IMR-90 (cell line): Measurements from ENCODE around the gene ST6GALNAC2. TPM values are rescaled to one million over a fixed set of nuclear protein-coding genes. Genes with fewer than 3 reads are reported as not detected.

Source experiments
- ATAC-seq: fragments of 200-7000 bp; cut with Tn5 transposase; 2 replicates; pipeline ENCODE4 v1.9.1; 2020; ENCODE audit warnings: low read depth, mild to moderate bottlenecking, moderate library complexity
- BruUV-seq: library from RNA; stranded (reverse); fragments of 400-500 nt; replicated peaks from 2 replicates; lab custom pipeline; 2021; lab: Mats Ljungman, UMichigan
- CTCF ChIA-PET: fragments of 300-600 bp; formaldehyde crosslinking; extraction: SDS; loops from one replicate; lab custom pipeline; 2021; ENCODE audit warnings: antibody characterized with exemption; lab: Yijun Ruan, JAX
- POLR2A ChIA-PET: fragments of 300-600 bp; sonication (Branson Sonifier 250); formaldehyde crosslinking; loops from one replicate; lab custom pipeline; 2022; ENCODE audit warnings: antibody characterized with exemption; ENCODE audit not compliant: unreplicated experiment; lab: Charles Lee
- DNase-seq: peaks from one replicate; pipeline ENCODE4 v3.0.0; 2013
- H2AFZ ChIP-seq: replicated peaks from 2 replicates; pipeline ENCODE3; 2013; ENCODE audit warnings: low read length, mild to moderate bottlenecking; ENCODE audit not compliant: poor library complexity
- H2AK5ac ChIP-seq: 2 replicates; pipeline ENCODE4 v1.6.1; 2013; ENCODE audit warnings: low read depth, low read length, inconsistent platforms
- H2AK9ac ChIP-seq: replicated peaks from 2 replicates; pipeline ENCODE3; 2013; ENCODE audit warnings: mild to moderate bottlenecking, low read depth, low read length, moderate library complexity; ENCODE audit not compliant: poor library complexity
- H2BK120ac ChIP-seq: 2 replicates; pipeline ENCODE4 v1.6.1; 2013; ENCODE audit warnings: low read depth, low read length, inconsistent platforms
- H2BK15ac ChIP-seq: 3 replicates; pipeline ENCODE4 v1.6.1; 2013; ENCODE audit warnings: low read depth, low read length, inconsistent platforms
- H2BK20ac ChIP-seq: 2 replicates; pipeline ENCODE4 v1.6.1; 2013; ENCODE audit warnings: low read depth, mild to moderate bottlenecking, inconsistent platforms, low read length, moderate library complexity
- H2BK5ac ChIP-seq: 2 replicates; pipeline ENCODE4 v1.6.1; 2013; ENCODE audit warnings: mild to moderate bottlenecking, low read depth, low read length, inconsistent platforms; ENCODE audit not compliant: poor library complexity, severe bottlenecking
- H3K14ac ChIP-seq: replicated peaks from 2 replicates; pipeline ENCODE4 v1.6.1; 2013; ENCODE audit warnings: low read depth, low read length, inconsistent platforms
- H3K18ac ChIP-seq: 2 replicates; pipeline ENCODE4 v1.6.1; 2013; ENCODE audit warnings: low read depth, low read length, control low read depth
- H3K23ac ChIP-seq: 2 replicates; pipeline ENCODE4 v1.6.1; 2013; ENCODE audit warnings: low read depth, low read length, inconsistent platforms
- H3K27ac ChIP-seq: 2 replicates; pipeline ENCODE4 v1.5.1; 2013; ENCODE audit warnings: mild to moderate bottlenecking, control low read depth, low read length; ENCODE audit not compliant: insufficient read depth
- H3K27me3 ChIP-seq: 2 replicates; pipeline ENCODE4 v1.6.1; 2013; ENCODE audit warnings: low read length; ENCODE audit not compliant: control insufficient read depth, insufficient read depth
- H3K36me3 ChIP-seq: 2 replicates; pipeline ENCODE4 v1.6.1; 2013; ENCODE audit warnings: low read length, mixed read lengths; ENCODE audit not compliant: control insufficient read depth, insufficient read depth
- H3K4ac ChIP-seq: 2 replicates; pipeline ENCODE4 v1.6.1; 2013; ENCODE audit warnings: low read depth, low read length, inconsistent platforms
- H3K4me1 ChIP-seq: 2 replicates; pipeline ENCODE4 v1.6.1; 2013; ENCODE audit warnings: low read length, mixed read lengths; ENCODE audit not compliant: control insufficient read depth, insufficient read depth
- H3K4me2 ChIP-seq: 2 replicates; pipeline ENCODE4 v1.6.1; 2013; ENCODE audit warnings: low read depth, mild to moderate bottlenecking, control low read depth, low read length, moderate library complexity
- H3K4me3 ChIP-seq: 2 replicates; pipeline ENCODE4 v1.5.1; 2013; ENCODE audit warnings: low read depth, mild to moderate bottlenecking, control low read depth, low read length, moderate library complexity; ENCODE audit not compliant: insufficient read depth
- H3K56ac ChIP-seq: 2 replicates; pipeline ENCODE4 v1.6.1; 2013; ENCODE audit warnings: low read length, inconsistent platforms; ENCODE audit not compliant: insufficient read depth; ENCODE audit errors: extremely low read depth
- H3K79me1 ChIP-seq, 2 experiments: 2 replicates each; pipeline ENCODE4 v1.6.1; 2013; ENCODE audit warnings: low read length in 2 of 2, inconsistent platforms in 1 of 2, low read depth in 1 of 2
- H3K9ac ChIP-seq: 2 replicates; pipeline ENCODE4 v1.6.1; 2013; ENCODE audit warnings: low read depth, low read length, control low read depth
- H3K9me1 ChIP-seq: 2 replicates; pipeline ENCODE4 v1.6.1; 2013; ENCODE audit warnings: low read length, inconsistent platforms; ENCODE audit not compliant: insufficient read depth
- H3K9me3 ChIP-seq: 2 replicates; pipeline ENCODE4 v1.6.1; 2013; ENCODE audit warnings: low read length; ENCODE audit not compliant: control insufficient read depth, insufficient read depth
- H4K20me1 ChIP-seq: 2 replicates; pipeline ENCODE4 v1.6.1; 2013; ENCODE audit warnings: low read length, inconsistent platforms; ENCODE audit not compliant: insufficient read depth
- H4K5ac ChIP-seq: 2 replicates; pipeline ENCODE4 v1.6.1; 2013; ENCODE audit warnings: mild to moderate bottlenecking, low read depth, low read length, control low read depth
- H4K8ac ChIP-seq, 2 experiments: 2 replicates each; pipeline ENCODE4 v1.6.1; 2013; ENCODE audit warnings: low read depth in 2 of 2, low read length in 2 of 2, control low read depth in 1 of 2, inconsistent platforms in 1 of 2
- H4K91ac ChIP-seq: 2 replicates; pipeline ENCODE4 v1.6.1; 2013; ENCODE audit warnings: low read depth, low read length, inconsistent platforms; ENCODE audit not compliant: insufficient read depth
- BHLHE40 ChIP-seq: fragments of 150-350 bp; IDR thresholded peaks from 2 replicates; pipeline ENCODE4 v1.6.1; 2016; ENCODE audit warnings: mild to moderate bottlenecking, low read depth, low read length
- CEBPB ChIP-seq: IDR thresholded peaks from 2 replicates; pipeline ENCODE4 v1.6.1; 2012; ENCODE audit warnings: low read depth, low read length, improper control_type of control experiment
- CHD1 ChIP-seq: IDR thresholded peaks from 2 replicates; pipeline ENCODE4 v1.6.1; 2012; ENCODE audit warnings: low read depth, low read length, improper control_type of control experiment
- FOS ChIP-seq: fragments of 150-350 bp; IDR thresholded peaks from 2 replicates; pipeline ENCODE4 v1.6.1; 2016; ENCODE audit warnings: low read depth, low read length
- MAFK ChIP-seq: IDR thresholded peaks from 2 replicates; pipeline ENCODE4 v1.6.1; 2012; ENCODE audit warnings: low read depth, low read length, improper control_type of control experiment
- MAZ ChIP-seq: IDR thresholded peaks from 2 replicates; pipeline ENCODE4 v1.6.1; 2012; ENCODE audit warnings: low read depth, mild to moderate bottlenecking, low read length, improper control_type of control experiment, moderate library complexity, borderline replicate concordance
- MXI1 ChIP-seq: IDR thresholded peaks from 2 replicates; pipeline ENCODE4 v1.6.1; 2012; ENCODE audit warnings: low read depth, mild to moderate bottlenecking, low read length, moderate library complexity, borderline replicate concordance
- NFE2L2 ChIP-seq: fragments of 150-350 bp; IDR thresholded peaks from 2 replicates; pipeline ENCODE4 v1.6.1; 2016; ENCODE audit warnings: low read depth, mild to moderate bottlenecking, low read length
- POLR2A ChIP-seq: IDR thresholded peaks from 2 replicates; pipeline ENCODE4 v1.6.1; 2012; ENCODE audit warnings: mild to moderate bottlenecking, low read depth, low read length
- RAD21 ChIP-seq: IDR thresholded peaks from 2 replicates; pipeline ENCODE4 v1.6.1; 2012; ENCODE audit warnings: low read length, improper control_type of control experiment
- RCOR1 ChIP-seq: IDR thresholded peaks from 2 replicates; pipeline ENCODE4 v1.6.1; 2012; ENCODE audit warnings: mild to moderate bottlenecking, low read length, improper control_type of control experiment; ENCODE audit not compliant: insufficient replicate concordance
- RFX5 ChIP-seq: IDR thresholded peaks from 2 replicates; pipeline ENCODE4 v1.8.0; 2012; ENCODE audit warnings: low read depth, mild to moderate bottlenecking, low read length, moderate library complexity
- SMC3 ChIP-seq: fragments of 150-350 bp; IDR thresholded peaks from 2 replicates; pipeline ENCODE4 v1.6.1; 2016; ENCODE audit warnings: low read depth, mild to moderate bottlenecking, antibody characterized with exemption, low read length, moderate library complexity
- USF2 ChIP-seq: fragments of 150-350 bp; IDR thresholded peaks from 2 replicates; pipeline ENCODE4 v1.6.1; 2017; ENCODE audit warnings: mild to moderate bottlenecking, antibody characterized with exemption, low read length, low read depth
- WGBS, 2 experiments: methylation state at CpG; one replicate each; pipeline versions ENCODE4 v1.1.5 to v1.1.7; 2013; ENCODE audit warnings: missing lambda C conversion rate in 2 of 2; ENCODE audit not compliant: insufficient read length in 1 of 2; ENCODE audit errors: extremely low coverage in 2 of 2; 5-methylcytosine and 5-hydroxymethylcytosine counted together
- dilution Hi-C: fragments of 300-500 bp; cut with HindIII; formaldehyde crosslinking; loops from one replicate; pipeline ENCODE4 v1.14.3; 2018; ENCODE audit warnings: low sequenced_read_pairs; ENCODE audit not compliant: unreplicated experiment
- in situ Hi-C: fragments of 300-500 bp; cut with MboI; formaldehyde crosslinking; loops from 3 replicates; pipeline ENCODE4 v1.14.3; 2019; ENCODE audit warnings: low sequenced_read_pairs, inconsistent platforms, mixed read lengths
- intact Hi-C: fragments of 100-400 bp; cut with micrococcal nuclease; formaldehyde crosslinking; loops from 2 replicates; pipeline ENCODE4 v1.10.0; 2022
- polyA plus RNA-seq, 3 experiments: library from polyadenylated mRNA; depleted of rRNA; stranded (reverse); fragments of >200 nt; gene quantifications; 2 replicates each; pipeline ENCODE4 v1.2.3, GENCODE V29; 2012; ENCODE audit warnings: low replicate concordance in 1 of 3
- total RNA-seq: library from RNA; depleted of rRNA; stranded (reverse); fragments of >200 nt; gene quantifications from 2 replicates; pipeline ENCODE4 v1.2.3, GENCODE V29; 2012
- TF ChIP-seq, protein P1 (sequence below): fragments of 150-350 bp; IDR thresholded peaks from 2 replicates; pipeline ENCODE4 v1.6.1; 2016; ENCODE audit warnings: low read depth, mild to moderate bottlenecking, low read length, moderate library complexity, borderline replicate concordance
- TF ChIP-seq, protein P2 (sequence below): conservative IDR thresholded peaks from 2 replicates; pipeline ENCODE4 v1.5.1; 2012; ENCODE audit warnings: mild to moderate bottlenecking, low read depth, low read length, improper control_type of control experiment

The ST6GALNAC2 gene
- total and polyA plus RNA-seq, 2 of the 4 experiments (the other 2 are of a cell fraction), result 0.10 TPM; not detected in 1

- POLR2A ChIA-PET, result interaction anchor here (0.6 kb wide), 2 partner anchors 20 to 117 kb away, joined by 3 read pairs; no protein-coding TSS in a partner anchor
- Histone ChIP-seq H3K36me3 (peaks cover 22% of the 10 kb centered on the region), H3K9ac (no peak overlapping the region), H4K5ac (no peak overlapping the region), H2BK15ac (no peak overlapping the region), H3K14ac (no peak overlapping the region), H2AK5ac (no peak overlapping the region), H2AFZ (no peak overlapping the region), H2AK9ac (no peak overlapping the region), H2BK120ac (no peak overlapping the region), H4K20me1 (peaks cover 53% of the 10 kb centered on the region), H2BK20ac (no peak overlapping the region), H3K9me1 (peaks cover 8% of the 10 kb centered on the region), H3K79me1 (peaks cover 7 to 25% of the 10 kb centered on the region in 2 experiments), H3K4me3 (no peak overlapping the region), H2BK5ac (no peak overlapping the region), H3K4ac (no peak overlapping the region), H3K9me3 (peaks cover 6% of the 10 kb centered on the region), H3K4me2 (no peak overlapping the region), H3K4me1 (peaks cover 1% of the 10 kb centered on the region), H3K18ac (no peak overlapping the region), H3K23ac (no peak overlapping the region), H3K27me3 (no peaks in the 10 kb centered on the region), H3K27ac (no peak overlapping the region), H4K8ac (no peak overlapping the region), H4K91ac (no peak overlapping the region), H3K56ac (no peak overlapping the region)
- ATAC-seq, result no peak
- BruUV-seq, result no TSS peak
- in situ Hi-C loops (no loop called here), dilution Hi-C loops (no loop called here), intact Hi-C loops (no loop called here)
- no peak for DNase-seq
- no CpG with 5 or more reads among the region's 5 CpGs for WGBS, 2 experiments
- TF ChIP-seq RFX5 (no peak), MAZ (no peak), CHD1 (no peak), CEBPB (no peak), RAD21 (no peak), BHLHE40 (no peak), MXI1 (no peak), NFE2L2 (no peak), RCOR1 (no peak), POLR2A (no peak), USF2 (no peak), FOS (no peak), MAFK (no peak), SMC3 (no peak)
- TF ChIP-seq, protein P1, sequence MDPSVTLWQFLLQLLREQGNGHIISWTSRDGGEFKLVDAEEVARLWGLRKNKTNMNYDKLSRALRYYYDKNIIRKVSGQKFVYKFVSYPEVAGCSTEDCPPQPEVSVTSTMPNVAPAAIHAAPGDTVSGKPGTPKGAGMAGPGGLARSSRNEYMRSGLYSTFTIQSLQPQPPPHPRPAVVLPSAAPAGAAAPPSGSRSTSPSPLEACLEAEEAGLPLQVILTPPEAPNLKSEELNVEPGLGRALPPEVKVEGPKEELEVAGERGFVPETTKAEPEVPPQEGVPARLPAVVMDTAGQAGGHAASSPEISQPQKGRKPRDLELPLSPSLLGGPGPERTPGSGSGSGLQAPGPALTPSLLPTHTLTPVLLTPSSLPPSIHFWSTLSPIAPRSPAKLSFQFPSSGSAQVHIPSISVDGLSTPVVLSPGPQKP, result no peak
- TF ChIP-seq, protein P2, sequence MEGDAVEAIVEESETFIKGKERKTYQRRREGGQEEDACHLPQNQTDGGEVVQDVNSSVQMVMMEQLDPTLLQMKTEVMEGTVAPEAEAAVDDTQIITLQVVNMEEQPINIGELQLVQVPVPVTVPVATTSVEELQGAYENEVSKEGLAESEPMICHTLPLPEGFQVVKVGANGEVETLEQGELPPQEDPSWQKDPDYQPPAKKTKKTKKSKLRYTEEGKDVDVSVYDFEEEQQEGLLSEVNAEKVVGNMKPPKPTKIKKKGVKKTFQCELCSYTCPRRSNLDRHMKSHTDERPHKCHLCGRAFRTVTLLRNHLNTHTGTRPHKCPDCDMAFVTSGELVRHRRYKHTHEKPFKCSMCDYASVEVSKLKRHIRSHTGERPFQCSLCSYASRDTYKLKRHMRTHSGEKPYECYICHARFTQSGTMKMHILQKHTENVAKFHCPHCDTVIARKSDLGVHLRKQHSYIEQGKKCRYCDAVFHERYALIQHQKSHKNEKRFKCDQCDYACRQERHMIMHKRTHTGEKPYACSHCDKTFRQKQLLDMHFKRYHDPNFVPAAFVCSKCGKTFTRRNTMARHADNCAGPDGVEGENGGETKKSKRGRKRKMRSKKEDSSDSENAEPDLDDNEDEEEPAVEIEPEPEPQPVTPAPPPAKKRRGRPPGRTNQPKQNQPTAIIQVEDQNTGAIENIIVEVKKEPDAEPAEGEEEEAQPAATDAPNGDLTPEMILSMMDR, result no peak
- CTCF ChIA-PET, result interaction anchor here (1.3 kb wide), 1 partner anchor 8 kb away, joined by 4 read pairs; no protein-coding TSS in a partner anchor
These were observed 18.6 kb downstream of the ST6GALNAC2 start for GRCh38 chr17:76566988-76567431.
